Suppressor macrophage treated with lipopolysaccharide for 1 hour (primary cell): ENCODE results near the gene CST11.

Experiments used
- DNase-seq, 3 donors: peaks; one replicate each; pipeline ENCODE4 v3.0.0-alpha.2; 2020 to 2022

The CST11 gene

GRCh38 chr20:23419995-23420901, 32.4 kb downstream of the CST11 start:
- DNase-seq, result peak; percentile 50 to 65 (median 56)

GRCh38 chr20:23419657-23419994, 33.0 kb downstream of the CST11 start:
- DNase-seq, result no peak

GRCh38 chr20:23417861-23418260, 34.8 kb downstream of the CST11 start:
- no peak for DNase-seq

- no peak for DNase-seq
Observed at GRCh38 chr20:23415959-23416583, 36.6 kb downstream of the CST11 start.

GRCh38 chr20:23415555-23415954, 37.1 kb downstream of the CST11 start:
- DNase-seq, result no peak

- no peak for DNase-seq
Observed at GRCh38 chr20:23414526-23415188, 38.0 kb downstream of the CST11 start.

- DNase-seq, result no peak
Observed at GRCh38 chr20:23413862-23414422, 38.7 kb downstream of the CST11 start.

GRCh38 chr20:23412026-23412425, 40.6 kb downstream of the CST11 start:
- DNase-seq, result peak; percentile 11 to 25 (median 12)

- DNase-seq, result peak in 2 of 3 donors; percentile 3 to 29
Observed at GRCh38 chr20:23410916-23411695, 41.6 kb downstream of the CST11 start.

GRCh38 chr20:23409800-23410199, 42.9 kb downstream of the CST11 start:
- no peak for DNase-seq

- no peak for DNase-seq
Observed at GRCh38 chr20:23408957-23409356, 43.7 kb downstream of the CST11 start.

GRCh38 chr20:23407781-23408464, 44.8 kb downstream of the CST11 start:
- peak; percentile 58 to 76 (median 71) for DNase-seq

- DNase-seq, result no peak
Observed at GRCh38 chr20:23406880-23407279, 45.8 kb downstream of the CST11 start.

GRCh38 chr20:23404196-23404595, 48.5 kb downstream of the CST11 start:
- DNase-seq, result no peak

GRCh38 chr20:23403751-23404150, 48.9 kb downstream of the CST11 start:
- DNase-seq, result no peak

GRCh38 chr20:23401051-23401450, 51.6 kb downstream of the CST11 start:
- no peak for DNase-seq
